MM.1S (cell line): ENCODE measurements around the gene MAPK6.

Experiments
- DNase-seq: peaks from one replicate; pipeline ENCODE4 v3.0.0-alpha.2; 2015
- H2AFZ ChIP-seq: fragments of 300-600 bp; sonication (generic); 2 replicates; pipeline ENCODE4 v1.6.0; 2016; ENCODE audit warnings: antibody characterized with exemption, low read length
- H3F3A ChIP-seq: fragments of 300-600 bp; sonication (generic); 2 replicates; pipeline ENCODE4 v1.6.1; 2016; ENCODE audit warnings: mild to moderate bottlenecking, antibody characterized with exemption, low read length, moderate library complexity, mixed read lengths; ENCODE audit not compliant: insufficient read depth
- H3K27ac ChIP-seq: fragments of 300-600 bp; sonication (generic); 2 replicates; pipeline ENCODE4 v1.5.1; 2016; ENCODE audit warnings: mild to moderate bottlenecking, low read length
- H3K27me3 ChIP-seq: fragments of 300-600 bp; sonication (generic); replicated peaks from 2 replicates; pipeline ENCODE4 v1.6.0; 2016; ENCODE audit warnings: low read length; ENCODE audit not compliant: insufficient read depth
- H3K36me3 ChIP-seq: fragments of 300-600 bp; sonication (generic); replicated peaks from 2 replicates; pipeline ENCODE4 v1.6.1; 2016; ENCODE audit warnings: mild to moderate bottlenecking, low read length, mixed read lengths; ENCODE audit not compliant: insufficient read depth
- H3K4me1 ChIP-seq: fragments of 300-600 bp; sonication (generic); 2 replicates; pipeline ENCODE4 v1.6.1; 2016; ENCODE audit warnings: low read length, mixed read lengths
- H3K4me2 ChIP-seq: fragments of 300-600 bp; sonication (generic); 2 replicates; pipeline ENCODE4 v1.6.0; 2016; ENCODE audit warnings: low read depth, low read length
- H3K4me3 ChIP-seq: fragments of 300-600 bp; sonication (generic); 2 replicates; pipeline ENCODE4 v1.5.1; 2016; ENCODE audit warnings: low read length, mixed read lengths
- H3K79me2 ChIP-seq: fragments of 300-600 bp; sonication (generic); 2 replicates; pipeline ENCODE4 v1.6.1; 2016; ENCODE audit warnings: mixed run types, low read length, mixed read lengths
- H3K9ac ChIP-seq: fragments of 300-600 bp; sonication (generic); 2 replicates; pipeline ENCODE4 v1.6.1; 2016; ENCODE audit warnings: low read length, mixed read lengths
- H3K9me2 ChIP-seq: fragments of 300-600 bp; sonication (generic); replicated peaks from 2 replicates; pipeline ENCODE4 v1.6.1; 2016; ENCODE audit warnings: mild to moderate bottlenecking, low read length, mixed read lengths; ENCODE audit not compliant: insufficient read depth
- H3K9me3 ChIP-seq: fragments of 300-600 bp; sonication (generic); replicated peaks from 2 replicates; pipeline ENCODE4 v1.6.1; 2016; ENCODE audit warnings: mild to moderate bottlenecking, low read length, mixed read lengths; ENCODE audit not compliant: insufficient read depth
- H4K20me1 ChIP-seq: fragments of 300-600 bp; sonication (generic); 2 replicates; pipeline ENCODE4 v1.6.1; 2016; ENCODE audit warnings: mild to moderate bottlenecking, low read length, moderate library complexity, mixed read lengths; ENCODE audit not compliant: insufficient read depth
- EZH2 ChIP-seq: fragments of 300-600 bp; sonication (generic); optimal IDR thresholded peaks from 2 replicates; pipeline ENCODE3; 2017; ENCODE audit warnings: low read depth, mild to moderate bottlenecking, antibody characterized with exemption, low read length, mixed read lengths
- EZH2phosphoT487 ChIP-seq: fragments of 300-600 bp; sonication (generic); IDR thresholded peaks from 2 replicates; pipeline ENCODE4 v1.6.1; 2018; ENCODE audit warnings: antibody characterized with exemption, low read length
- TF ChIP-seq, protein P1 (sequence below): fragments of 300-600 bp; sonication (generic); IDR thresholded peaks from 2 replicates; pipeline ENCODE4 v1.5.1; 2016; ENCODE audit warnings: antibody characterized with exemption, low read length, mixed read lengths

The MAPK6 gene

DNA sequence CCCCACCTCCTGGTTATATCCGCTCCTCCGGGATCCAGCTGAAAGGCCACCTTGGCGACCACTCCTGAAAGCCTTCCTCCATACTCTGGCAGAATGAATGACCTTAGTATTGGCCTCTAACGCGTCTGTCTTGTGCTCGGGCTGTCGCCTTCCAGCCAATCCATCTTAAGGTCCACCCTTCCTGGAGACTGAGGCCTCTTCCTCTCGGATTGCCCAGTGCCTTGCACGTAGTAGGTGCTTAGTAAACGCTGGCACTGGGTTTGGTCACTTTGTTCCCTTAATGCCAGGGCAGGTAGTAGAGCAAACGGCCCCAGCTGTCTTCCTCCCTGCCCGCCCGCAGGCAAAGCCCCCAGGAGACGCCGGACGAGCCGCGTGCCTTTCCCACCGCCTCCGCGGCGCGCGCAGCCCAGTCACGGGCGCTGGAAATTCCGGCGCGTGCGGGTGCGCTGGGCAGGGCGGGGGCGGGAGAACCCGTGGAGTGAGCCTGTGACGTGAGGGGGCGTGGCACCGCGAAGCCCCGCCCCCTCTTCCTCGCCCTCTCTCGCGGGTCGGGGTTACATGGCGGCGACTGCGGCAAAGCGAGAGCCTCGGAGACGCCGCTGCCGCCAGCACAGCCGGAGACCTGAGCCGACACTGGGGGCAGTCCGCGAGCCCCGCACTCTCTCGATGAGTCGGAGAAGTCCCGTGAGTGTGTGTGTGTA is at the start of gene MAPK6:
TSS of gene MAPK6 (plus strand) at position 527 of the 701 bp plus-strand sequence. CDS start 27,242 bp downstream, outside the sequence.
- TF ChIP-seq, protein P1, sequence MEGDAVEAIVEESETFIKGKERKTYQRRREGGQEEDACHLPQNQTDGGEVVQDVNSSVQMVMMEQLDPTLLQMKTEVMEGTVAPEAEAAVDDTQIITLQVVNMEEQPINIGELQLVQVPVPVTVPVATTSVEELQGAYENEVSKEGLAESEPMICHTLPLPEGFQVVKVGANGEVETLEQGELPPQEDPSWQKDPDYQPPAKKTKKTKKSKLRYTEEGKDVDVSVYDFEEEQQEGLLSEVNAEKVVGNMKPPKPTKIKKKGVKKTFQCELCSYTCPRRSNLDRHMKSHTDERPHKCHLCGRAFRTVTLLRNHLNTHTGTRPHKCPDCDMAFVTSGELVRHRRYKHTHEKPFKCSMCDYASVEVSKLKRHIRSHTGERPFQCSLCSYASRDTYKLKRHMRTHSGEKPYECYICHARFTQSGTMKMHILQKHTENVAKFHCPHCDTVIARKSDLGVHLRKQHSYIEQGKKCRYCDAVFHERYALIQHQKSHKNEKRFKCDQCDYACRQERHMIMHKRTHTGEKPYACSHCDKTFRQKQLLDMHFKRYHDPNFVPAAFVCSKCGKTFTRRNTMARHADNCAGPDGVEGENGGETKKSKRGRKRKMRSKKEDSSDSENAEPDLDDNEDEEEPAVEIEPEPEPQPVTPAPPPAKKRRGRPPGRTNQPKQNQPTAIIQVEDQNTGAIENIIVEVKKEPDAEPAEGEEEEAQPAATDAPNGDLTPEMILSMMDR = no peak
- TF ChIP-seq EZH2phosphoT487 (no peak), EZH2 (no peak)
- peak within 1 kb of the TSS; percentile 63 for H2AFZ ChIP-seq

DNA sequence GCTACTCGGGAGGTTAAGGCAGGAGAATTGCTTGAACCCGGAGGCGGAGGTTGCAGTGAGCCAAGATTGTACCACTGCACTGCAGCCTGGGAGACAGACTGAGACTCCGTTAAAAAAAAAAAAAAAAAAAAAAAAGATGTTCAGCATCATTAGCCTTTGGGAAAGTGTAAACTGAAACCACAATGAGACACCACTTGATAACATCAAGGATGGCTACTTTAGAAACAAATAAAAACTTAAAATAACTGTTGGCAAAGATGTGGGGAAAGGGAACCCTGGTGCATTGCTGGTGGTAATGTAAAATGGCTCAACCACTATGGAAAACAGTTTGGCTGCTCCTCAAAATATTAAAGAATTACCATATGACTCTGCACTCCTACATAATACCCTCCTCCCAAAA is 49.3 kb upstream of the MAPK6 start:
- Histone ChIP-seq H3K4me1 (no peaks in the 10 kb centered on the region), H3K27ac (no peak overlapping the region), H2AFZ (no peak overlapping the region), H3K79me2 (peaks cover 67% of the 10 kb centered on the region), H3F3A (peaks cover 4% of the 10 kb centered on the region; the same call in 1 of the 2 replicates), H3K27me3 (no peaks in the 10 kb centered on the region), H3K36me3 (no peaks in the 10 kb centered on the region), H3K9ac (no peak overlapping the region), H3K9me3 (no peaks in the 10 kb centered on the region), H3K4me2 (peak overlapping the region; percentile 83; the same call in 1 of the 2 replicates), H4K20me1 (no peaks in the 10 kb centered on the region), H3K9me2 (no peaks in the 10 kb centered on the region), H3K4me3 (no peak overlapping the region)
- no peak for TF ChIP-seq EZH2
- TF ChIP-seq EZH2phosphoT487 = no peak
- TF ChIP-seq, protein P1 = no peak
- no peak for DNase-seq

More for the DNA sequence above, at the start of gene MAPK6:
- Histone ChIP-seq H3K4me3 (peak within 1 kb of the TSS; percentile 71), H3K27me3 (no peaks in the 10 kb centered on the region), H3K36me3 (no peaks in the 10 kb centered on the region), H3K9me3 (no peaks in the 10 kb centered on the region), H3K9ac (peak within 1 kb of the TSS; percentile 81), H3K27ac (peak within 1 kb of the TSS; percentile 80), H3K4me2 (peak within 1 kb of the TSS; percentile 78), H3F3A (peaks cover 22% of the 10 kb centered on the region), H3K9me2 (no peaks in the 10 kb centered on the region), H3K79me2 (peaks cover 42% of the 10 kb centered on the region), H3K4me1 (peaks cover 8% of the 10 kb centered on the region), H4K20me1 (no peaks in the 10 kb centered on the region)
- DNase-seq = peak; percentile 92

DNA sequence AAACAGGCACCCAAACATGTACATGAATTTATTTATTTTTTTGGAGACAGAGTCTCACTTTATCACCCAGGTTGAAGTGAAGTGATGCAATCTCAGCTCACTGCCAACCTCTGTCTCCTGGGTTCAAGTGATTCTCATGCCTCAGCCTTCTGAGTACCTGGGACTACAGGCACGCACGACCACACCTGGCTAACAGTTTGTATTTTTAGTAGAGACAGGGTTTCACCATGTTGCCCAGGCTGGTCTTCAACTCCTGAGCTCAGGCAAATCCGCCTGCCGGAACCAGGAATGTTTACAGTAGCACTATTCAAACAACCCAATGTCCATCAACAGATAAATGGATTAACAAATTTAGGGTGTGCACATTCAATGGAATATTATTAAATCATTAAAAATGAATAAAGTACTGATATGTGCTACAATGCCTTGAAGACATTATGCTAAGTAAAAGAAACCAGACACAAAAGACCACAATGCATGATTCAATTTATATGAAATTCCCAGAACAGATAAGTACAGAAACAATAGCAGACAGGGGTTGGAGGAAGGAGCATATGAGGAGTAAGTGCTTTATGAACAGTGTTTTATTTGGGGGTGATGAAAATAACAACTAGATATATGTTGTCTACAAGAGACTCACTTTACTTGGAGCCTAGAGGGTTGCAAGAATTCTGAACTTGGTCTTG is 48.7 kb upstream of the MAPK6 start:
- Histone ChIP-seq H3F3A (peaks cover 4% of the 10 kb centered on the region; the same call in 1 of the 2 replicates), H3K4me2 (peak overlapping the region; percentile 83), H3K36me3 (no peaks in the 10 kb centered on the region), H4K20me1 (no peaks in the 10 kb centered on the region), H3K9me3 (no peaks in the 10 kb centered on the region), H3K79me2 (peaks cover 63% of the 10 kb centered on the region), H3K9me2 (no peaks in the 10 kb centered on the region), H3K27ac (no peak overlapping the region), H3K4me1 (no peaks in the 10 kb centered on the region), H3K9ac (peak overlapping the region; percentile 74; the same call in 1 of the 2 replicates), H3K27me3 (no peaks in the 10 kb centered on the region), H2AFZ (no peak overlapping the region), H3K4me3 (peak overlapping the region; percentile 98)
- DNase-seq = no peak
- TF ChIP-seq EZH2phosphoT487 = no peak
- TF ChIP-seq, protein P1 = no peak
- TF ChIP-seq EZH2 = no peak
